Mesothelial cell of epicardium (in vitro differentiated cells): ENCODE data around the gene MCEMP1. TPM values are rescaled to one million over a fixed set of nuclear protein-coding genes. Genes with fewer than 3 reads are reported as not detected.

Experiments used
- DNase-seq, 2 experiments: peaks; one replicate each; pipeline ENCODE4 v3.0.0; 2021; ENCODE audit warnings: low spot score in 2 of 2; ENCODE audit not compliant: unreplicated experiment in 2 of 2
- H3K27ac Mint-ChIP-seq: 2 replicates; pipeline ENCODE4 v1.8.0; 2021; ENCODE audit warnings: mixed read lengths
- H3K27me3 Mint-ChIP-seq: 2 replicates; pipeline ENCODE4 v1.8.0; 2021; ENCODE audit warnings: low read depth, mixed read lengths
- H3K36me3 Mint-ChIP-seq: 2 replicates; pipeline ENCODE4 v1.8.0; 2021; ENCODE audit warnings: mixed read lengths
- H3K4me1 Mint-ChIP-seq: 2 replicates; pipeline ENCODE4 v1.8.0; 2021; ENCODE audit warnings: mixed read lengths
- H3K4me3 Mint-ChIP-seq: 2 replicates; pipeline ENCODE4 v1.8.0; 2021; ENCODE audit warnings: mild to moderate bottlenecking, moderate library complexity, mixed read lengths
- H3K9me3 Mint-ChIP-seq: 2 replicates; pipeline ENCODE4 v1.8.0; 2021; ENCODE audit warnings: mixed read lengths
- total RNA-seq: library from RNA; stranded (reverse); gene quantifications from 3 replicates; pipeline ENCODE4 v1.2.1, GENCODE V29; 2021
- TF ChIP-seq, protein P1 (sequence below): fragments of 200-600 bp; sonication (generic); IDR thresholded peaks from one replicate; pipeline ENCODE4 v1.5.0; 2021; ENCODE audit warnings: antibody characterized with exemption; ENCODE audit not compliant: unreplicated experiment

The MCEMP1 gene
- total RNA-seq, 1 donor from 2014 or later: not detected

DNA sequence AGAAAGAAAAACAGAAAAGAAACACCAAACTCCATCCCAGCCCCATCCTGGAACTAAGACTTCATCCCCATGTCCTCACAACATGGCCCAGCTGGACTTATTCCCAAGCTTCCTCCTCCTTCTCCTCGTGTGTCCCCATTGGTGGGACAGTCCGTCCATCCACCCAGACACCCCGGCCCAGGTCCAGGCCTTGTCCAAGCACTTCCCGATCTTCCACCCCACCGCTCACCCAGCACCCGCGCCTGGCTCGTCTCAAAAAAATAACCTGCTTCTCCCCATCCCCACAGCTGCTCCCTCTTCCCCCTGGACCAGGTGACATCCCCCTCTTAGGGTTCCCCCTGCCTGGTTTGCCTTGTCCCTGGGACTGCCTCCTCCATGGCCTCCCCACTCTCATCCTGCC, 26.4 kb downstream of the MCEMP1 start:
- no peak for DNase-seq
- peaks cover 43% of the 10 kb centered on the region for H3K27me3 Mint-ChIP-seq
- TF ChIP-seq, protein P1, sequence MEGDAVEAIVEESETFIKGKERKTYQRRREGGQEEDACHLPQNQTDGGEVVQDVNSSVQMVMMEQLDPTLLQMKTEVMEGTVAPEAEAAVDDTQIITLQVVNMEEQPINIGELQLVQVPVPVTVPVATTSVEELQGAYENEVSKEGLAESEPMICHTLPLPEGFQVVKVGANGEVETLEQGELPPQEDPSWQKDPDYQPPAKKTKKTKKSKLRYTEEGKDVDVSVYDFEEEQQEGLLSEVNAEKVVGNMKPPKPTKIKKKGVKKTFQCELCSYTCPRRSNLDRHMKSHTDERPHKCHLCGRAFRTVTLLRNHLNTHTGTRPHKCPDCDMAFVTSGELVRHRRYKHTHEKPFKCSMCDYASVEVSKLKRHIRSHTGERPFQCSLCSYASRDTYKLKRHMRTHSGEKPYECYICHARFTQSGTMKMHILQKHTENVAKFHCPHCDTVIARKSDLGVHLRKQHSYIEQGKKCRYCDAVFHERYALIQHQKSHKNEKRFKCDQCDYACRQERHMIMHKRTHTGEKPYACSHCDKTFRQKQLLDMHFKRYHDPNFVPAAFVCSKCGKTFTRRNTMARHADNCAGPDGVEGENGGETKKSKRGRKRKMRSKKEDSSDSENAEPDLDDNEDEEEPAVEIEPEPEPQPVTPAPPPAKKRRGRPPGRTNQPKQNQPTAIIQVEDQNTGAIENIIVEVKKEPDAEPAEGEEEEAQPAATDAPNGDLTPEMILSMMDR: no peak
- no peak overlapping the region for H3K27ac Mint-ChIP-seq
- no peaks in the 10 kb centered on the region for H3K36me3 Mint-ChIP-seq
- H3K4me3 Mint-ChIP-seq: no peak overlapping the region
- no peaks in the 10 kb centered on the region for H3K9me3 Mint-ChIP-seq
- H3K4me1 Mint-ChIP-seq: no peaks in the 10 kb centered on the region

DNA sequence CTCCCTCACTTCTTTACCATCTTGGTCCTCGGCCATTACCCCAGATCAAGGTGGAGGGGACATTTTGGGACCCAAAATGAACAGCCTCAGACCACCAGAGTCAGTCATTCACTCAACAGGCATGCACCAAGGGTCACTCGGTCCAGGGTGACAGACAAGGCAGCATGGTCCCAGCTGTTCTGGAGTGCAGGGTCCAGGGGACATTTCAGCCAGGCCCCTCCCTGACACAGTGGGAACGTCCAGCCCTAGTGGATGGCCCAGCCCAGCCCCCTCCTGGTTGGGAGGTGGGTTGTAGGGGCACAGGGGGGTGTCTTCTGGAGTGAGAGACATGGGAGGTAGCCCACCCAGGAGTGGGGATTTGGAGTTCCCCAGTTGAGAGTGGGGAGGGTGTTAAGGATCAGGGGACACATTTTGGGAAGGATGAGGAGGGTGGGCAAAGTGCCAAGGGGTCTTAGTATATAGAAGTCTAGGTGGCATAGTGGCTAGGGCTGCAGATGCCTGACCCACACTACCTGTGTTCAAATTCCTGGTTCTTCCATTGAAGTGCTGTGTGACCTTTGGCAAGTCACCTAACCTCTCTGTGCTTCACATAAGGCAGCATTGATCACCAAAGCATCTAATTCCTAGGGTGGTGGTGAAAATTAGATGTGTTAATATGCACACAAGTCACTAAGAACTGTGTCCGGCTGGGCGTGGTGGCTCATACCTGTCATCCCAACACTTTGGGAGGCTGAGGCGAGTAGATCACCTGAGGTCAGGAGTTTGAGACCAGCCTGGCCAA, 27.6 kb downstream of the MCEMP1 start:
- Mint-ChIP-seq H3K4me1 (no peaks in the 10 kb centered on the region), H3K36me3 (no peaks in the 10 kb centered on the region), H3K9me3 (no peaks in the 10 kb centered on the region), H3K4me3 (no peak overlapping the region), H3K27ac (no peak overlapping the region), H3K27me3 (peaks cover 31% of the 10 kb centered on the region)
- DNase-seq: no peak
- TF ChIP-seq, protein P1: no peak

DNA sequence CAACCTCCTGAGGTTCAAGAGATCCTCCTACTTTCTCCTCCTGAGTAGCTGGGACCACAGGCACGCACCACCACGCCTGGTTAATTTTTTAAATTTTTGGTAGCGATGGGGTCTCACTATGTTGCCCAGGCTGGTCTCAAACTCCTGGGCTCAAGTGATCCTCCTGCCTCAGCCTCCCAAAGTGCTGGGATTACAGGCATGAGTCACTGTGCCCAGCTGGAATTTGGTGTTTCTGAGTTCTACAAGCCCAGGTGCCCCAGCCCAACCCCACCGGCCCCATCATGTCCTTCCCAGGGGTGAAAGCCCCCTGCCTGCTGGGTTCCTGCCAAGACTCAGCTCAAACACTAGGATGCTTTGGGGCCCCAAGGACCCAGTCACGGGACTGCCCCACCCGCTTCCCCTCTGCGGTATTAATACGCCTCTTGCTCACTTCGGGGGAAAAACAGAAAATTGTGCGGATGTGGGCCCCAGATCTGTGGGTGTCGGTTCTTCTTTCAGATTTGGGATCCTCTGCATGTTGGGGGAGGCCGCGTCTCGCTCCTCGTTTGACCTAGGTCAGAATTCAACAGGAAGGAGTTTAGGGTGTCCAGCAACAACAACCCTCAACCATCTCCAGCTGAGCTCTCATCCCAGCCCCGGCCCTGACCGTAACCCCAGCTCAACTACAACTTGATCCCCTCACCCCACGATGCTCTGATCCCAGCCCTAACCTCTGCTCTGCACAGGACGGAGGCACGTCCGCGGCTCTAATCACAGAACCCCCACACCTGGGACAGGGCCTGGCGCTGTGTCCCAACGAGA, 28.7 kb downstream of the MCEMP1 start:
- no peaks in the 10 kb centered on the region for H3K9me3 Mint-ChIP-seq
- no peaks in the 10 kb centered on the region for H3K36me3 Mint-ChIP-seq
- H3K27ac Mint-ChIP-seq: no peak overlapping the region
- no peak overlapping the region for H3K4me3 Mint-ChIP-seq
- H3K4me1 Mint-ChIP-seq: no peaks in the 10 kb centered on the region
- no peak for DNase-seq
- H3K27me3 Mint-ChIP-seq: peaks cover 29% of the 10 kb centered on the region
- TF ChIP-seq, protein P1: no peak

DNA sequence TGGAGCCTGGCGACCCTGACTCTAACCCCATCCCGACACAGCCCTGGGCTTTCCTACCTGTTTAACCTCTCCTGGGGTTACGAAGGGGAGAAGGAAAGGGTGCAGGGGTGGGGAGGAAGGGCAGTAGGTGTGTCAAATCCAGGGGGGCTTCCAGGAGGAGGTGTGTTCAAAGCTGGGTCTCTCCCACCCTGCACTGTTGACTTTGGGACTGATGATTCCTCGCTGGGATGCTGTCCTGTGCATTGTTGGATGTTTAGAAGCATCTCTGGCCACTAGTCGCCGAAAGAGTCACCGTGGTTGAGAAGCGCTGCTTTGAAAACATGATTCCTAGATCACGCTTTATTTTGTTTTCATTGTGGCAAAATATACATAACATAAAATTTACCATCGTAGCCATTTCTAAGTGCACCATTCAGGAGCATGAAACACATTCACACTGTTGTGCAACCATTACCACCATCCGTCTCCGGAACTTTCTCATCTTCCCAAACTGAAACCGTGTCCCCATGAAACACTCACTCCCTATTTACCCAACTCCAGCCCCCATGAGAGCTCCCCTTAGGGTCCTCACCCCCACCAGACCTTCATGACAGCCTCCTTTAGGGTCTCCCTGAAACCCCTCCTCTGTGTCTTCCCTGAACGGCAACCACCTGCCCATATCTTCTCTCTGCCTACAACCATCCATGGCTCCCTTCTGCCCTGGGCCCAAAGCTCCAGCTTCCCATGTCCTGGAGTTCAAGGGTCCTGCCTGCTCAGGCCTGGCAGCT, 29.5 kb downstream of the MCEMP1 start:
- TF ChIP-seq, protein P1: no peak
- no peak overlapping the region for H3K27ac Mint-ChIP-seq
- DNase-seq: no peak
- no peak overlapping the region for H3K4me3 Mint-ChIP-seq
- H3K4me1 Mint-ChIP-seq: no peaks in the 10 kb centered on the region
- H3K27me3 Mint-ChIP-seq: peaks cover 29% of the 10 kb centered on the region
- H3K9me3 Mint-ChIP-seq: no peaks in the 10 kb centered on the region
- no peaks in the 10 kb centered on the region for H3K36me3 Mint-ChIP-seq

DNA sequence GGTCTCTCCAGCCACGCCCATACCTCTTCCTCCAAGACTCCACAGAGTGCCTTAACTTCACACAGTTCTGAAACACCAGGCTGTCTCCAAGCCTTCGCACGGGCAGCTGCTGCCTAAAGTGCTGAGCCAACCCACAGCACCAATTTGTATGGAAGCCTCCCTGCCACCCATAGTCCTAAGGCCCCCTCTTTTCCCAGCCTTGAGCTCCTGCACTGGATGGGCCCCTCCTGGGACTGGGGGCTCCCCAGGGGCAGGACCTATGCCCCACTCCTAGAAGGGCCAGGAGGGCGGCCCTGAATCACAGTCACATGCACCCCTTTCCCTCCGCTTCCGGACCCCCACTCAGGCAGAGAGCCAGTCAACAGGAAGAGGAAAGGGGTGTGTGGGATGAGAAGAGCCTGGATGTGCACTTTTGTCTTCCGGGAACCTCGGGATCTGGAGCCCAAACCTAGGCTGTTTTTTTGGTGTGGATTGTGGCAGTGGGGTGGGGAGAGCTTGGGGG, 30.1 kb downstream of the MCEMP1 start:
- Mint-ChIP-seq H3K4me1 (no peaks in the 10 kb centered on the region), H3K4me3 (no peak overlapping the region)
- TF ChIP-seq, protein P1: no peak

More for the DNA sequence above, 30.1 kb downstream of the MCEMP1 start:
- Mint-ChIP-seq H3K27me3 (peaks cover 26% of the 10 kb centered on the region), H3K27ac (no peak overlapping the region), H3K36me3 (no peaks in the 10 kb centered on the region), H3K9me3 (no peaks in the 10 kb centered on the region)
- DNase-seq: no peak
